Activated CD4-positive, alpha-beta T cell treated with anti-CD3 and anti-CD28 coated beads, Interleukin-2, amount 50 U/mL, for 16 hours (primary cell): ENCODE data around the gene YWHAH.

Experiments used
- DNase-seq: peaks from one replicate; pipeline ENCODE4 v3.0.0-alpha.2; 2020

Gene YWHAH

GRCh38 chr22:31943978-31944699 is at the start of gene YWHAH:
Gene YWHAH (plus strand): TSS chr22:31944535. CDS start chr22:31944734, 199 bp downstream.
- DNase-seq = peak; percentile 96

- DNase-seq = no peak
These were observed 48.8 kb upstream of the YWHAH start for GRCh38 chr22:31895411-31896123.

GRCh38 chr22:31896472-31896871 is 47.9 kb upstream of the YWHAH start:
- DNase-seq = no peak

GRCh38 chr22:31897842-31898805 is 46.2 kb upstream of the YWHAH start:
- no peak for DNase-seq

- no peak for DNase-seq
These were observed 45.4 kb upstream of the YWHAH start for GRCh38 chr22:31898926-31899325.

GRCh38 chr22:31899669-31900068 is 44.7 kb upstream of the YWHAH start:
- no peak for DNase-seq

- no peak for DNase-seq
These were observed 42.8 kb upstream of the YWHAH start for GRCh38 chr22:31901388-31902137.

- DNase-seq = no peak
These were observed 39.7 kb upstream of the YWHAH start for GRCh38 chr22:31904651-31905050.

- no peak for DNase-seq
These were observed 39.0 kb upstream of the YWHAH start for GRCh38 chr22:31905356-31905755.

GRCh38 chr22:31906086-31906485 is 38.2 kb upstream of the YWHAH start:
- DNase-seq = no peak

- DNase-seq = no peak
These were observed 37.8 kb upstream of the YWHAH start for GRCh38 chr22:31906569-31906968.

- no peak for DNase-seq
These were observed 34.4 kb upstream of the YWHAH start for GRCh38 chr22:31909977-31910376.

- DNase-seq = no peak
These were observed 32.5 kb upstream of the YWHAH start for GRCh38 chr22:31911565-31912406.

- DNase-seq = no peak
These were observed 32.0 kb upstream of the YWHAH start for GRCh38 chr22:31912407-31912743.

- DNase-seq = no peak
These were observed 28.7 kb upstream of the YWHAH start for GRCh38 chr22:31915586-31915985.

GRCh38 chr22:31917227-31917921 is 27.0 kb upstream of the YWHAH start:
- DNase-seq = peak; percentile 51

- DNase-seq = no peak
These were observed 24.6 kb upstream of the YWHAH start for GRCh38 chr22:31919730-31920129.

- DNase-seq = no peak
These were observed 24.0 kb upstream of the YWHAH start for GRCh38 chr22:31920306-31920705.

- DNase-seq = no peak
These were observed 23.2 kb upstream of the YWHAH start for GRCh38 chr22:31921106-31921505.

GRCh38 chr22:31922534-31922933 is 21.8 kb upstream of the YWHAH start:
- no peak for DNase-seq

- DNase-seq = no peak
These were observed 21.2 kb upstream of the YWHAH start for GRCh38 chr22:31923136-31923535.
